ENCODE data around the gene TGFB3.
"Not testable (repeated sequence)": the region's sequence is repeated elsewhere in the genome, so short reads cannot be mapped to it uniquely, and the experiment has no call there.

Gene TGFB3

DNA sequence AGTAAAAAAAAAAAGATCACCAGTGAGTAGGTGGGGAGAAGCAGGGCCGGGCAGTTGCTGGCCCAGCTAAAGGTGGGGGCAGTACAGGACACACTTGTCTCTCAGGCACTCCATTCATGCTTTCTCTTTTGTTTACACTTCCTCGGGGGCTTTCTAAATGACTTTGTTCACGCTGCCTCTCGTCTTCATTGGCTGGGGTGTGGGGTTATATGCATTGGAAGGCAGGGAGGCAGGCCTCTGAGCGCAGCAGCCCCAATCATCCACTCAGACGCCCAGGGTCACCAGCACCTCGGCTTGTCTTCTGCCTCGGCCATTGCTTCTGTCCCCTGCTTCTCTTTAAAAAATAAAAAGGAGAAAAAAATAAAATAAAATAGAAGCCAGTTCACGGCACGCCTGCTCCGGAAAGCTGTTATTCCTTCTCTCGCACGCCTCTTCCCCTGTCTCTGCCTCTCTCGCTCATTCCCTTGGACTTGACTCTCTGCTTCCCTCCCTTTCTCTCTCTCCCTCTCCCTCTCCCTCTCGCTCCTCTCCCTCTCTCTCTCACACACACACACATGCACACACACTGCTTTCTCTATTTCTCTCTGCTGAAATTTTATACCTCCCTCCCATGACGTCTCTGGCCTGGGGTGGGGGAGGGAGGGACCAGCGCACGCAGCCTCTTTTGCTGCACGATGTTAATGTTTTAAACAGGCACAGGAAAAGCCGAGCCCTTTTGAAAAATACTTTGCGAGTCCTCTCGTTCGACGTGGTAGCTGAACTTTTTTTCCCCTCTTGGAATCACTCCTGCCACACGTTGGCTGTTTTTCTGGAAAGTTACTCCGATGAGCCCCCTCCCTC is at the start of gene TGFB3:
Gene TGFB3 (minus strand): TSS at position 570 of the 840 bp plus-strand sequence. CDS start 1,102 bp downstream, outside the sequence.
- peak; percentile 14 to 17 for DNase-seq (ENCODE audit: low read depth in 2 of 2)

DNA sequence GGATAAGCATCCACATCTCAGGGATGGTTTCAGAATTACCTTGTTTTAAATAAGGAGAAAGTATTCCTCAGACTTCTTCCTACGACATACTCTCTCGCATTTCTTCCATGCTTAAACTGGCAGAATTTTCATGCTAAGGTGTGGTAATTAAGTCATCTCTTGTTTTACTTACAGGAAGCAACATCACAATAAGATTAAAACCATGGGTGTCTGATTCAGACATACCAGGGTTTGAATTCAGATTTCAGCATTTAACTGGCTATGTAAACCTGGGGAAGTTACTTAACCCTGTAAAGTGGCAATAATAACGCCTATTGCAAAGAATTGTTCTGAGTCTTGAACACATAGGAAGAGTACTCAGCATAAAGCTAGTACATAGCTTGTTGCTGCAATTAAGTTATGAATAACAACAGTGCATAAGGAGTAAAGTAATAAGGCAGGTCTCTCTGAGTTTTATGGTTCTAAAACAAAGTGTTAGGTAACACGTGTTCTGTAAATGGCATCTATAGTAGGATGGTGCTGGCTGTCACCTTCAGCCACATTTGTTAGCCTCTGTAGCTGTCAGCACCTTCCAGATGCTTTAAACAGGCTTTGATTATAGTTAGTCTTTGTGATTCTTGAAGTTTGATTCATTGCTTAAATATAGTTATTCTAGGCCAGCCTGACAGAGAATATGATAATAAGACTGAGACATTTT is 42.6 kb upstream of the TGFB3 start:
- no peak for DNase-seq (ENCODE audit: low read depth in 2 of 2)

DNA sequence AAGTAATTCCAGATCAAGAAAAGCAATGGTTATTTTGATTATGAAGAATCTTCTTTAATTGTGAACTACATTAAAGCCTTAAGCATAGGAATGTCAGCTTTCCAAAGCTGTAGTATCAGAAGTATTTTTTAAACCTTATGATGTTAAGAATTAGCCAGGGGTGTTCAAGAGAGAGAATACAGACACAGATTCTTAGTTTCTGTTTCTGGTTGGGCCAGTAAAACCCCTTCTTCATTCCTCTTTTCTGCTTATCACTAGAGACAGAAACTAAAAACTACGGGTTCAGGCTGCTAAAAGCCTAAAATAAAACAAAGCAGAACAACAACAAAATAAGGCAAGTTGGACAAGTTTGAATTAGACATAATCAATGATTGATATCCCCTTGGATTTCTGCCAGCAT is 42.0 kb upstream of the TGFB3 start:
- no peak for DNase-seq (ENCODE audit: low read depth in 2 of 2)

DNA sequence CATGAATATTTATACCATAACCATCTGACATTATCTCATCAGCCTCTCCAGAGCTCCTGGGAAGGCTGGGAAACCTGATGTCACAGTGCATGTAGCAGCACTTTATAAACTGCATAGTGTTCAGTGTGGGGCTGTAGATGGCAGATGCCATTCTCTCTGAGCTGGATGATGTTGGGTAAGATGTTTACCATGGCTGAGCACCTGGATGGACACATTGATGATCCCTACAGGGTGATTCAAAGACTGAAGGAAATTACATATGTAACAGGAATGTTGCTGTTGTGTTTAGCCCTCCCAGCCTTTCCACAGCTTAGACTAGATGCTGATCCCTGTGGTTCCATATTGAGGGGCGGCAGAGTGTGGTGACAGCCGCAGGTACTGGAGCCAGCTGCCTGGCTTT is 41.2 kb upstream of the TGFB3 start:
- no peak for DNase-seq (ENCODE audit: low read depth in 2 of 2)

DNA sequence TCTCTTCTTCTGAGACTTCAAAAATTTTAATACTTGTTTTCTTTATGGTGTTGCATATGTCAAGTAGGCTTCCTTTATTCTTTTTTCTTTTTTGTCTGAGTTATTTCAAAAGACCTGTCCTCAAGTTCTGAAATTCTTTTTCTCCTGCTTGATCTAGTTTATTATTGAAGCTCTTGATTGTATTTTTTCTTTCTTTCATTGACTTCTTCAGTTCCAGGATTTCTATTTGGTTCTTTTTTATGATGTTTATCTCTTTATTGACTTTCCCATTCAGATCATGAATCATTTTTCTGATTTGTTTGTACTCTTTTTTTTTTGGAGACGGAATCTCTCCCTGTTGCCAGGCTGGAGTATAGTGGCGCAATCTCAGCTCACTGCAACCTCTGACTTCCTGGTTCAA is 37.9 kb upstream of the TGFB3 start:
- DNase-seq (ENCODE audit: low read depth in 2 of 2) = no peak

DNA sequence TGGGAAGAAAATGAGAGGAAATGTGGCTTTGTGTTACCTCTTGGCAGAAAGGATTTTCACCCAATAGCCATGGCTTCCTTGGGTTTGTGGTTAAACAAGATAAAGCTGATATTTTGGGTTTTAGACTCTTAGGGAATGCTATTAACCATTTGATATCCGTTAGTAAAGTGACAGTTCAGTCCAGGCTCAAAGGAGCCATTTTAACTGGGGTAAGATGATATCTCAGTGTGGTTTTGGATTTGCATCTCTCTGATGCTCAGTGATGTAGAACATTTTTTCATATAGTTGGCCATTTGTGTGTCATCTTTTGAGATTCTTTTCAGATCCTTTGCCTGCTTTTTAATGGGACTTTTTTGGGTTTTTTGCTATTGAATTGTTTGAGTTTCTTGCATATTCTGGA is 33.9 kb upstream of the TGFB3 start:
- no peak for DNase-seq (ENCODE audit: low read depth in 2 of 2)

DNA sequence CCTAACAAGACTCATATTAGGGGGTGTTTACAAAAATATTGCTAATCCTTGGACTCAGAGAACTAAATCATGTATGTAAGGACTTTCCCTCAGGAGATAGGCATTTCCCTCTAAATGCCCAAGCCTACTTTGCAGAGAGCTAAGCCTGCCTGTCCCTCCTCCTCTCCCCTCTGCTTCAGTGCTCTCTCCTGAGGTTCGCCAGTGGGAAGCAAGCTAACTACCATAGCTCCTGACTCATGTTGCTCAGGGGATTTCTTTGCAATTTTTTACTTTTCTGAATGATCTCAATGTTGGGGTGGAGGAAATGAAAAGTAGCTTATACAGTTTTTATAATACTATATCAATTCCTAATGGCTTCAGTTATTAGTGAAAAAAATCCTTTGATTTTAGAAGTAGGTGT is 33.4 kb upstream of the TGFB3 start:
- DNase-seq (ENCODE audit: low read depth in 2 of 2) = no peak

DNA sequence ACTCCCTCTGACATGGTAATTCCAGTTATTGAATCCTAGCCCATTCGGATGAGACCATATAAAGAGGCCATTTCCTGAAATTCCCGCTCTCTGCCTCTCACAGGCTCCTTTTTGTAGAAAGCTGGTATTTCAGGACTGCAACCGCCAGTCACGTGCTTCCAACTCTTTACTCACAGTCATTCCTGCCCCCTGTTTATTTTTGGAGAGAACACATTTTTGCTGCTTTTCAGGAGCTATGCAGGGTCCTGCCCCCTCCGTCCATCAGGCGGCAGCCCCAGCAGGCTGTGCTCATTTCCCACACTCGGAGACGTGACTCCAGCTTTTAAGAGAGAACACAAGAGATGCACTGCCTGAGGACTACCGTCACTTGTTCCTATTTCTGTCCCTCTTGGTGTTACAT is 30.6 kb upstream of the TGFB3 start:
- no peak for DNase-seq (ENCODE audit: low read depth in 2 of 2)

DNA sequence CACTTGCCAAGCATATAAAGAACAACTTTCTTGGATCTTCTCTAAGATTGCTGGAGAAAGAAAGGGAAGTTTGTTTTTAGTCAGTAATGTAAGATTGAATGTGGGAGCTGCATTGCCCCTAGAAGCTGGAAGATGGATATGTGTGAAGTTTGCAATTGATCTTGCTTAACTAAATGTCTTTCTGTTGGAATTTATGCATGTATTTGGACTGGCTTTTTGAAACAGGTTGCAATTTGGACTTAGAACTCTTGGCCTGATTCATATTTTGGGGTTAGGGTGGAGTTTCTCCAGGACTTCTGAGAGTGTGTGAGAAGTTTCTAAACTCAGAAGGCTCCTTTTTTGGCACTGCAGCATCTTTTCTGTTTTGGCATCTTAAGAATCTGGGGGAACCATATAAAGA is 30.1 kb upstream of the TGFB3 start:
- DNase-seq (ENCODE audit: low read depth in 2 of 2) = no peak

DNA sequence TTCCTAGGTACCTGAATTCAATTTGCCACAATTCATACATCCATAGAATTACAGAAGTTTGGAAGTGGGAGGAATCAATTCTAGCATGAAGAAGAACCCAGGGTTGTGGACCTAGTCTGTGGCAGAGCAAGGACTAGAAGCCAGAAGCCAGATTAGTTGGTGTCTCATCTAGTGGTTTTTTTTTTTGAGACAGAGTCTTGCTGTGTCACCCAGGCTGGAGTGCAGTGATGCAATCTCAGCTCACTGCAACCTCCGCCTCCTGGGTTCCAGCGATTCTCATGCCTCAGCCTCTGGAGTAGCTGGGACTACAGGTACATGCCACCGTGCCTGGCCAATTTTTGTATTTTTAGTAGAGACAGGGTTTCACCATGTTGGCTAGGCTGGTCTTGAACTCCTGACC is 27.8 kb upstream of the TGFB3 start:
- DNase-seq (ENCODE audit: low read depth in 2 of 2) = not testable (repeated sequence)

DNA sequence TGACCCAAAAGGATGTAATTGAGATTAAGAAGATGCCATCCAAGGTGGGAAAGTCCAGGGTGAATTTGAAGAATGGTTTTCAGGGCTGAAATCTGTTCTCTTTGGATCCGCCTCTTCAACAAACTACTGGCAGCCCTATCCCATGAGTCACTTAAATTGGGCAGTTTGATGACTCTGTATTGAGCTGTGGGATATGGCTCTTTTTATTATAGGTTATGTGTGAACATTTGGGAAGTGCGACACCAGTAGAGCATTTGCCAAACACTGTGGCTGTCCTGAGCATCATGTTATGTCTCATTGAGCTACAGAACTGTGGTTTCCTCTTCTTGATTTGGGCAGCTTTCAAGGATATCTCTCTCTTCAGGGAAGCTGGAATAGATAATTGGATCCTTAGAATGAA is 26.1 kb upstream of the TGFB3 start:
- no peak for DNase-seq (ENCODE audit: low read depth in 2 of 2)

DNA sequence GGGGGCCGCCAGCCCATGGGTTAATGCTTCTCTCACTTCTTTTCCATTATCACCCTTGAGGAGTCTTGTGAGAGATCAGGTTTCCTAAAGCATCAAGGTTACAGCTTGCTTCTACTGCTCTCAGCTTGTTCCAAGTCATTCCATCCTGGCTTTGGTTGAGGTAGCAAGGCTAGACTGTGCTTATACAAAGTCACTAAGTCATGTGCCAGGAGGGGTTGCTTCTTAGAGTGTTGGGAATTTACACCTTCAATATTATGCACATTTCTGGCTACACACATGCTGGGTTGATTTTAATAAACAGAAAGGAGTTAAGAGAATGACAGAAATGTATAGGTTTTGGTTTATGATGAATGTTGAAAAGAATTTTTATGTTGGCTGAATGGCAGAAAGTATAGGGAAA is 25.6 kb upstream of the TGFB3 start:
- no peak for DNase-seq (ENCODE audit: low read depth in 2 of 2)

DNA sequence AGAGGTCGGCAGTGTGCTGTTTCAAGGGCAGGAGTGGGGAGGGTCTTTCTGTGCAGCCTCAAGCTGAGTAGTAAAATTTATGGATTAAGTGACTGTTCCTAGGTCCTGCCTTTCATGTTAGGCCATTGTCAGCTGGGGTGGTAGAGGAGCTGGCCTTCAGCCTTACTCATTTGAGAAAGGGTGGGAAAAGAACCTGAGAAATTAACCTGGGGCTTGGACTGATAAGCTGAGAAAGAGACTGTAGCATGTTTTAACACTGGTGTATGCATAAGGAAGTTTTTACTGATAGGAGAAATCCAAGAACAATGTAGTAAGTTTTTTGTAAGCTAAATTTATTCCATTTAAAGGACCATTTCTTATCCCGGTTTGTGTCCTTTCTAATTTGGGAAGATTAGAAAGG is 24.5 kb upstream of the TGFB3 start:
- no peak for DNase-seq (ENCODE audit: low read depth in 2 of 2)

DNA sequence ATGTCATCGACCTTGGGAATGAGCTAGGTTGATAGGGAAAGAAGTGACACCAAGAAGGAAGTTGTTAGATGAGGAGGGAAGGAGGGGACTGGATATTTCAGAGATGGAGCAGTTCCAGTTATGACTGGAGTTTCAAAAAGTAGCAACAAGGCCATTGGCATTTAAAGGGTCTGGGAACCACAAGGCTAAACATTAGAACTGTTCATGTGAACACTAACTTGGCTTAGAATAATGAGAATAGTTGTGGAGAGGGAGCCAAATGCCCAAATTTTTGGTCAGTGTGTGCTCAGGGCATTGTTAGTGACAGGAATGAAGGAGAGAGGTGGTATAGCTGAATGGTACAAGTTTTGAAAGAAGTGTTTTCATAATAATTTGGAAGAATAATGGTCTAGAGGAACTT is 20.6 kb upstream of the TGFB3 start:
- DNase-seq (ENCODE audit: low read depth in 2 of 2) = no peak

DNA sequence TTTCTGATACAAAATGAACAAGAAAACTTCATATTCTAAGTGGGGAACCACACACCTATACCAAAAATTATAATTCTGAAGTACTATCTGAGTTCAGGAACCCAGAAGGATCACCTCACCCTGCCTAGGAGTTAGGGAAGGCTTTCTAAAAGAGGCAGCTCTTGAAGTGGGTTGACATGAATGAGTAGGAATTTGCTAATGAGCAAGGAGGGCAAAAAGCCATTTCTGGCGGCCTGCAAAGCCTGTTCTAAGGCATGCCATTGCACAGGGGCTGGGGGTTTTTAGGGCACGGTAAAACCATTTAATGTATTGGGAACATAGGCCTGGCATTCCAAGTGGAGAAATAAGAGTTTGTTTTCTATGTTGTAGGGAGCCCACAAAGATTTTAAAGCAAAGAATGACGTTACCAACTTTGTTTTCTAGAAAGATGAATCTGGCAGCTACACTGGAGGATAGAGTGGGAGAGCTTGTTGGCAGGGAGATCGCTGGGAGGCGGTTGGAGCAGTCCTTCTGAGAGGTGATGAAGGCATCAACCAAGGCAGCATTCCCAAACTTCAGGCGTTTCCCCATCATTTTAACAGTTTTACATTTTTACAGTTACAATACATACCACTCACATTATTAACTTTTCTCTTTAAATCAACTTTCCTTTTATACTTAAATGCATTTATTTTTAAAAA is 17.9 kb upstream of the TGFB3 start:
- no peak for DNase-seq (ENCODE audit: low read depth in 2 of 2)

DNA sequence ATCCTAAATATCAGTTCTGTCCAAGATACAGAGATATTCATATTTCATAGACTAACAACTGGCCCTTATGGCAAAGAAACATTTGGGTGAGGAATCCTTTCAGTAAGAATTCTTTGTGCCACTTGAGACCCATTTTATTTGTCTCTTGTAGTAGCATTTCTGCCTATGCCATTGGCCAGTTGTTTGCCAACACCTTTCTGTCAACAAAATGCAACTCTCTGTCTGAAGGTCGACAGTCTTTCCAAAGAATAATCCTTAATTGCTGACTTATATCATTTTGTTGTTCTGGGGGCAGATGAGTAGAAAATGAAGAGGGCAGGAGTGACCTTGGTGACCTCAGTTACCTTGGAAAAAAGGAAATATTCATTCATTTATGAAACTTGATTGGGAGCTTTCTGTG is 14.7 kb upstream of the TGFB3 start:
- DNase-seq (ENCODE audit: low read depth in 2 of 2) = no peak

DNA sequence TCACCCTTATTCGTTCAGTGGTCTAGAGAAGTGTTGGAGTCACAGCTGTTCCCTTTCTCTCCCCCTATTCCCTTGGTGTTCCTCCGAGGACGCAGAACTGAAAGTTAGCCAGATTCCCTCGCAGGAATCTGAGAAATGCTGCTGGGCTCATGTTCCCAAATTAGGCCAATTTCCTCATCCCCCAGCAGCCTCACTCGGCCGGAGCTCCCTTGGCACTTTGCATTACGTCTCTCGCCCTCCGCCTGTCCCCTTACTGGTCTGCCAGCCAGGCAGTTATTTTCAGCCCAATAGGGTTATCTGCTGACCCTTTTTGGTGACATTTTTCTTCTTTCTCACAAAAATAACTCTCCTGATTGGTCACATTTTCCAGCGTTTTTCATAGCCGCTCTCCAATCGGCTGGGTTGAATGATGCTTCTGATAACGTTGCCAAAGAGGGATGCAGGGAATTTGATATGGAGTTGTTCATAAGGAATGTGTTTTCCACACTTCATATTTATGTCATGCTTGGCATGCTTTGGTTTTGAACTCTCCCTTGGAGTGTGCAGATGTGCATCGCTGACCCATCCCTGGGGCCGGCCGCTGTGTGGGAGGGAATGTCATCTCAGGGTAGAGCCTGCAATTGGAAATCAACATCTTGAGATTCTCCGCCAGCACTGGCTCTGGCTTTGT is 13.7 kb upstream of the TGFB3 start:
- DNase-seq (ENCODE audit: low read depth in 2 of 2) = no peak

DNA sequence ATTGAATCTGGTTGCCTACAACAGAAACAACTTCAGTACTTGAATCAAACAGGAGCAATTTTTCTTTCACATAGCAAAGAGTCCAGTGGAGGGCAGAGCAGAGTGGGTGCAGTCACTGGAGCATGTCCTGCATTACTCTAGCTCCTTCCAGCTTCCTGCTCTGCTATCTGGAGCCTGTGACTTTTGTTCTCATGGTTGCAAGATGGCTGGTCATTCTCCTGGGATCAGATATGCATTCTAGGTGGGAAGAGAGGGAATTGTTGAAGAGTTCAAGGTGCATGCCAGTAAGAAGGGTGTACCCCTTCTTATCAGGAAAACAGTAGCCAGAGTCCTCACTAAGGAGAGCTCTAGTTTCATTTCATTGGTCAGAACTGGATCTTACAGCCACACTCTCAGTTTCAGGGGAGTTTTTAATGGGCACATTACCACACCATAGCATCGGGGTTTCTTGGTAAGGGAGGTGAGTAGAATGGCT is 11.8 kb upstream of the TGFB3 start:
- DNase-seq (ENCODE audit: low read depth in 2 of 2) = no peak

DNA sequence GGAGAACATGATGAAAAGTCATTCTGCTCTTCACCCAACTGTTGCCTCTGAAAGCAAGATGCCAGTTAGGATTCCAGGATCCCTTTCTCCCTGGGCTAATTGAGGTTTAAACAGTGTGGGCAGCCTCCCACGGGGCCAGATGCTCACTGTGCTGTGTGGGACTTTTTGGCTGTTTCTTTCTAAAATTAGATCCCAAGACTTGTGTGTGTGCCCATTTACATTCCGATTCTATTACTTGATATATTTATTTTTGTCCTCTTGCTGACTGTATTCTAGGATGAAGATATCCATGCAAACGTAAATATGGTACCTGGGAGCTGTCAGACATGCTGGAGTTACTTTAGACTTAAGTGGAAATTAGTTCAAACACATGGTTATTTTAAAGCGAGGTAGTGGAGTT is 10.0 kb upstream of the TGFB3 start:
- no peak for DNase-seq (ENCODE audit: low read depth in 2 of 2)

DNA sequence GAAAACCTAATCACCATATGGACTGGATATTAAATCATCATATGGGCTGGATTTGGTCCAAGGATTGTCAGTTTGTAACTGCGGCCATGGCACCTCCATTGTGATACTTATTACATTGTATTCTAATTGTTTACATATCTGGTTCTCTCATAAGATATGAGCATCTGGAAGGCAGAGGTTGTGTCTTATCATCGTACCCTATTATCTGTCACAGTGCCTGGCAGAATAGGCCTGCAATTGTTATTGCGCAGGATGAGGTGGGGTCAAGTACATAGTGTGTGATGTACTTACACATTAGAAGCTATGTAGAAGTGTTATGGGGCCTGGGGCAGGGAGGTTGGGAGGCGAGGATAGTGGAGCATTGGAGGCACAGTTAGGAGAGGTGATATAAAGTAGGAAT is 8.5 kb upstream of the TGFB3 start:
- no peak for DNase-seq (ENCODE audit: low read depth in 2 of 2)

DNA sequence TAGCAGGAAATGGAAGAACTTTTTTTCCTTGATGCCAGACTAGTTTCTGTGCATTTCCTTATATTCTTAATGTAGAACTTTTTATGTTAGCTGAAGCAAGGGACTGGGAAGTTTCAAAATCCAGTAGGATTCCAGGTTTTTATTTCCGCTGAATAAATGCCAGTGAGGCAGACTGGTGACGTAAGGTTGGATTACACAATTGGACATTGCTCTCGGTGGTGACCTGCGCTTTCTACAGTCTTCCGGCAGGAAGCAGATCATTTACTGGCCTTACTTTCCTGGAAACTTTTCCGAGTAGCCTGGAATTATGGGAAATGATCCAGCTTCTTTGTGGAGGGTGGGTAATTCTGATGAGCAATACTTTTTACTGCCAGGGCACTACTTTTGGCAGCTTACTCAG is 7.3 kb upstream of the TGFB3 start:
- no peak for DNase-seq (ENCODE audit: low read depth in 2 of 2)

Data from activated CD8-positive, alpha-beta memory T cell treated with anti-CD3 and anti-CD28 coated beads for 4 hours (primary cell).